ENCODE data around the gene MEIKIN. TPM values are rescaled to one million over a fixed set of nuclear protein-coding genes. Genes with fewer than 3 reads are reported as not detected.

The MEIKIN gene
- total RNA-seq, 1 experiment from 2014 or later = not detected

DNA sequence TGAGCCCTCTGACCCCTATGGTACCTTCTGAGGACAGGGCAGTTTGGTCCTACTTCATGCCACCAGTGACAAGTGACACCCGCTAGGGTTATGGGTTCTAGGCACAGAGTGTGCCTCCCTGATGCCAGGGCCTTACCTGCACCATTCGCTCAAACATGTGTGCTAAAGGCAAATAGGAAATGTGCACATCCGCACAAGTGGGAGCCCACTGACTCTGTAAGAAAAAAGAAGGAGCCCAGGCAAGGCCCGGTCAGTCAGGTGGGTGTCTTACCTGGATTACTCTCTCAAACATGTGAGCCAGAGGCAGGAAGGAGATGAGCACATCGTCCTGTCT, 29.1 kb upstream of the MEIKIN start:
- DNase-seq (ENCODE audit: extremely low read depth, low read depth) = no peak

DNA sequence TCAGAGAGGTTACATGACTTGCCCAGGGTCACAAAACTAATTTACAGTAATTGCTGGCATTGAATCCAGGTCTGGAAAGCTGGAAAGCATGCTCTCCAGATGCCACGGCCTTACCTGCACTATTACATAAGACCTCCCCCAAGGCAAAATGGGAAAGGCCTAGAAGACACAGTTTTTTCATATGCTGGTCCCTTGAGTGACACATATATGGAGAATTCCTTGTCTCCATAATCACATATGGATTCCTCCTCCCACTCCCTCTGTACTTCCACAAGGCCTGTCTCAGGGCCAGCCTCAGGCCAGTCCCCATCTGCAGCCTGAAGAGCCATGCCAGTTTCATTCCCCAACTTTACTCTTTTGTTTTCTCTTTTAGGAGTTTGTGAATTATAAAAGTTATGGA, 28.6 kb upstream of the MEIKIN start:
- DNase-seq (ENCODE audit: extremely low read depth, low read depth) = no peak

DNA sequence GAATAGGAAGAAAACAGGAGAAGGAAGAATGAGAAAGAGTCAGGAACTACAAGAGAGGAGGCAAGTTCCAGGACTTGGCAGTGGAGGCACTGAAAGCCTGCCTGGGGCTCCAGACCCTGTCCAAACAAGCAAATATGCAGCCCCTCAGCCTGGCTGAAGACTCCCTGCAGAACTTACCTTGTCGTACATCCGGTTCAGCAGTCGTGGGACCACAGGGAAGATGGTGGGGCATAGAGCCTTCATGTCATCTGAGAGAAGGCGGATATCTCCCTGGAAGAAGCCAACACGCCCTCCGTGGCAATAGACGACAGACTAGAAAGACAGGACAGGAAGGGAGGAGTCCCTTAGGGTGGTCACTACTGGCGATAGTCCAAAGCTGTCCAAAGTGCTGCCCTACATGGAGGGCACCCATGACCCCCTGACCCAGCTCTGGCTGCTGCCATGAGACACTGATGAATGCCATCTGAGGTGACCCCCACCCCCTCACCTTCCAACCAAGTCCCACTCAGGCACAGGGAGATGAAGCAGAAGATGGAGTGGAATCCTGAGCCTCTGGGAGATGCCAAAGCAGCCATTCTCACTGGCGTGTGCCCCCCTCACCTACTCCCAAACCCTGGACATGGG, 27.7 kb upstream of the MEIKIN start:
- no peak for DNase-seq (ENCODE audit: extremely low read depth, low read depth)

DNA sequence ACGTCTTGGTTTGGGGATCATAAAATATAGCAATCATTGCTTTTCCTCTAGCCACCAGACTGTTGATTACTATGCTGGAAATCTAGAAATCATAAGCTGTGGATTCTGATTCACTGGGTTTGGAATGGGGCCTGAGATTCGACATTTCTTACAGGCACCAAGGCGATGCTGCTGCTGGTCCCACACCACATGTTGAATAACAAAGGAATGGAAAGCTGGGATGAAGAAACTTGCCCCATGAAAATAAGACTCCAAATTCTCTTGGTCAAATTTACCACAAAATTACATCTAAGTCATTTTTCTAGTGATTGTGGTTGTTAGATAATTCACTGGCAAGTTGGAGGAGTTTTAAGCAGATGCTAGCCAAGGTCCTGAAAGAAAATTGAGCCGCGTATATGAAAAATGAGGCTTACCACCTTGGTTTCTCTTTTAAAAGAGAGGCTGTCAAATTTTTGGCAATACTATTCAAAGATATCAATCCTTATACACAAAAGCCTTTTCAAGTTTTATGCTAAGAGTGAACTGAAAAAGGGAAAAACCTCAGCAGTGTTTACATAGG, 23.0 kb upstream of the MEIKIN start:
- DNase-seq (ENCODE audit: extremely low read depth, low read depth) = no peak

DNA sequence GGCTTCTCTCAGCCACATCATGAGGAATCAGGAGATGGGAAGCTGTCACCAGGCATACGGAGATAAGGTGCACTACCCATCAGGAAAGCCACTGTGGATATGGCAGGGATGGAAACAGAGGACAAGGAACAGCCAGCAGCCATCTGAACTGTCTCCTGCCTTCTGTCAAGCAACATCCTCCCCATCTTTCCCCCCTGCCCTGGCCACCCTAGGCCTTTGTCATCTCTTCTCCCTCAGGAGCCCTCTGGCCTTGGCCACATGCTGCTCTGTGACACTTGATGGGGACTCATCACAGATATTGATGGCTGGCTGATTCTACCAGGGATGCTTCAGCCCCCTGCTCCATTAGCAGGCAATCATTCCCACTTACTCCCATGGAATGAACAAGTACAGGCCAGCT, 21.1 kb upstream of the MEIKIN start:
- no peak for DNase-seq (ENCODE audit: extremely low read depth, low read depth)

DNA sequence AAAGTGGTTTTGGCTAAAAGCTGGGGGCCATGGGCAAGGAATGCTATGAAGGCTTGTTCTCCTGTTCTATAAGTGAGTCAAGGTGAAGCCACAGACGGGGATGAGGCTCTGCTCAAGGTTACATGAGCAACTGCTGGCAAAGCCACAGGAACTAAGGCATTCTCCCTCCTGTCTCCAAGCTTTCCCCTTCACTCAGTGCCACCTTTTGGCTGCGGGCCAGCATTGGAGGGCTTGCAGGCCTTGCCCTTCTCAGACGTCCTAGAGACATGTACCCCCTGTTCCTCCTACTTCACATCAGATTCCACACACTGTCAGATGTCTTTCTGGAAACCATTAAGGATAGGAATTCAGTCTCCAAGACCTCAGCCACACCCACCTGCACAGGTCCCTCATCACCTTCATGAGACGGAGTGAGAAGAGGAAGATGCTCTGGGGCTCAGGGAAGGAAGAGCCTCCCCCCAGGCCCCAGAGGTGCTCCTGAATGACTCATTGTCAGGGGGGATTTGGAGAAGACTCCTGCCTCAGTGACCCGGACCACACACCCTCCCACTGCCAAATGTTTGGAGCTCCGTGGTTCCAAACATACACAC, 20.5 kb upstream of the MEIKIN start:
- DNase-seq (ENCODE audit: extremely low read depth, low read depth) = no peak

DNA sequence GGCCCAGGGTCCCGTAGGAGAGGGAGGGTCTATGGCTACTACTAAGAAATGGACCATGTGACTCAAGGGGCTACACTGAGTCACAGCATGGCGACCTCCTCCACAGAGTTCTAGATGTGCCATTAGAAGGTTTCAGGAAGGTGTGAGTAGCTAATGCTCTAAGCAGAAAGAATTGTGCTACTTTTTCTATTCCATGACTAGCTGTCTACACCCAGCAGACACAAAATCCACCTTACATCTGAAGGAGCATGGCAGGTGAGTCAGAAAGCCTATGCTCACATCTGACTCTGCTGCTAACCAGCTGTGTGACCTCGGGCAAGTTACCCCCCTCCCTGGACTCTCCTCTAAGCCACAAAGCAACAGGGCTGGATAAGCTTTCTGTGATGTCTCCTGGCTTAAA, 14.4 kb upstream of the MEIKIN start:
- no peak for DNase-seq (ENCODE audit: extremely low read depth, low read depth)

DNA sequence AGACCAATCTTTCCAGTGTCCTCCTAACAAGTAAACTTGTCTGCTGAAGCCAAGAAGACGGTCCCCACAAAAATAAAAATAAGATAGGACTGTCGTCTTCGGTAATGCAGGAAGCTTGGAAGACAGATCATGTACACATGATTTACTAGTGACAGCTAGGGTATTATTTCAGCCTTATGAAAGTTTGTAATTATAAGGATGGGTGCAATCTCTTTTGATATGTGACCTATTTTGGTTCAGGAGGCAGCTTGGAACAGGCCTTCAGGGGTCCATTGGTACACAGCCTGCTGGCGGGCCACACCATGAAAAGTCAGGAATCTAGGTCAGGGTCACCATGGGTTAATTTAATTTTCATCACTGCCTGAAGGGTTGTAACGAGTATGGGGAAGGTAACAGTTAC, 13.7 kb upstream of the MEIKIN start:
- DNase-seq (ENCODE audit: extremely low read depth, low read depth) = no peak

DNA sequence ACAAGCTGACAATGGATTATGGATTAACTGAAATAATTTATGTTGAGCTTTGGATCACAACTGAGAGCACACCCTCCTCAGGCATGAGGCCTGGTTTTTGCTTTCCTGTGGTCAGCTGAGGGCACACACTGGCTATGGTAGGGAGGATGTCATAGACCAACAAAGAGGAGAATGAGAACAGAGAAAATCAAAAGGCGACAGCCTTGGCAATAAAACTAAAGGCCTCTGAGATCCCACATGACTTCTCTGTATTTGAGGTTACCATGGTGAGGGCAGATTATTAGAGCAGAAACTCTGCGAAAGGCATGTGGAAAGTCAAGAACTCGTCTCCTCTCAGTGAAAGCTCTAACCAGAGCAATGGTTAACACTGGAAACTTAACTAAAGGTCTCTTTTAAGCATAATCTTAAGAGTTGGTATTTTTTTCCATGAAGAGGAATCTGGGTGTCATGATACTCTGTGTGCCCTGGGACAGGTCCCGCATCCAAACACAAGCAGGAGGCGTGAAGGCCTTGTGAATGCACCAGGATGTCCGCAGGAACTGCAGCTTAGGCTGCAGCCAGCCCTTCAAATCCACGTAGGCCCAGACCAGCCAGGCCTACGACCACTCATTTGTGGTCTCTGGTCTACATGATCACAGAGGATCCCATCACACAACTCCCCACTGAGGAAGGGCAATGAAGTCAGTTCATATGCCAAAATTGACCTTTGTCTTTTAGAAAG, 12.4 kb upstream of the MEIKIN start:
- no peak for DNase-seq (ENCODE audit: extremely low read depth, low read depth)

DNA sequence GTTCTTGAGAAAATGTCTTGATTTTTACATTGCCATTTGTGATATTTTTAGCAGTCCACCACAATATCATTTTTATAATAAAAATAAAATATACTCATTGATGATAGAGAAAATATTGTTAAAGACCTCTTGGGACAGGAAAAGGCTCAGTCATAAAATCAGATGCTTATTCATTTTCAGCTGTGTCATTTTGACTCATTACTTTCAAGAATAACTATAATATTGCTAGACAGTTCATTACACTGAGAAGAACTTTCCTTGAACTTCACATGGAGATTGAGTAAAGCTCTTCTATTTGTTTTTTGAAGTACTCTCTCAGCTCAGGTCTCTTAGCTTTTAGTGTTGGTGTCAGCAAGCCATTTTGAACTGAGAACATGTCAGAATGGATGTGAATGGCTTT, 8.5 kb upstream of the MEIKIN start:
- no peak for DNase-seq (ENCODE audit: extremely low read depth, low read depth)

DNA sequence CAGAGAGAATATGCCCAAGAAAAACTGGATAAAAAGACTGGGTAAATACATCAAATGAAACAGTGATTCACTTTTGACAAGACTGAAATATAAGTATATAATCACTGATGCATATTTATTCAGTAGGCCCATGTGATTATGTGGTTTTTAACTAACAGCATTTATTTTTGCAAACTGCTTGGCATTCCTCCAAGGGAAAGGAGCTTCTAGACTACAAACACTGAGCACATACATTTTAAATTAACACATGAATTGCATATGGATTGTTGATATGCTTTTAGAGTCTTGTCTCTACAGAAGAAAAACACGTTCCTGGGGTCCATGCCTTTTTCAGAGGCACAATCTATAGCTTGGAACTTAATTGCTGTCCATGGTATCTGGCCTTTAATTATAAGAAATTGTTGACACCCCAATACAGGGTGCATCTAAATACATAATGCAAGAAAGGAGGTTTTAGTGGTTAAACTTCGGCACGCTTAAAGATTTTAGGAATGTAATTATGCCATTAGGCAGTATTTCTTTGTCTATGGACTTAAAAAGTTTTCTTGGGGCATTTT, 6.9 kb upstream of the MEIKIN start:
- no peak for DNase-seq (ENCODE audit: extremely low read depth, low read depth)

DNA sequence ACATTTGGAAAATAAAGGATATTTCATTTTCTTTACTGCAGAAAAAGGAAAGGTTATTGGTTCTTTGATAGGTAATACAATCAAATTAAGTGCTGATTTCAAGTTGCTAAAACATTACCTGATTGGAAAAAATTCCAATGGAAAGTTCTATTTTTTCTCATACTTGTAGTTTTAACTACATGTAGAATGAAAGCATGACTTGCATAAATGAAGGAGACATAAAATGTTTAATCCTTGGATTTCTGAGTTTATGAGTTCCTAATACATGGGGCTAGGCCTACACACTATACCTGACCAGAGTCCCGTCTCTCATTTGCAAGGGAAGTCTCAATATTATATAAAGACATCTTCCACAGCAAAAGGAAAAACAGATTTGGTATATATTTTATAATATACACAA, 5.2 kb upstream of the MEIKIN start:
- DNase-seq (ENCODE audit: extremely low read depth, low read depth) = no peak

DNA sequence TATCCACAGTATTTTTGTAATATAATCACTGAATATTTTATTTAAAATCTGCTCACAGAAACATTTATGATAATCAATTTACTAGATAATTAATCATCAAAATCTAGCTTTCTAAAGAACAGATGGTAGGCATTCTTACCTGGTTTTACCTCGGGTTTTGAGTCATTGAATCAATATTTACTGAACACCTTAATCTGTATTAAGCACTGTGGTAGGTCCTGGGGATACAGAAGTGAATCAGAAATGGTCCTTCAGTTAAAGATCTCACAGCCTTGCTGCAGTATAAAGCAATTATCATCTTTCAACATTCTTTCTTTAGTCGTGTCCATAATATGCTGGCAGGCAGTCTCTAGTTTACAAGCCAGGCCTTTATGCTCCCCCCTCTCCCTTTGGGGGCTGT, 2.0 kb upstream of the MEIKIN start:
- no peak for DNase-seq (ENCODE audit: extremely low read depth, low read depth)

DNA sequence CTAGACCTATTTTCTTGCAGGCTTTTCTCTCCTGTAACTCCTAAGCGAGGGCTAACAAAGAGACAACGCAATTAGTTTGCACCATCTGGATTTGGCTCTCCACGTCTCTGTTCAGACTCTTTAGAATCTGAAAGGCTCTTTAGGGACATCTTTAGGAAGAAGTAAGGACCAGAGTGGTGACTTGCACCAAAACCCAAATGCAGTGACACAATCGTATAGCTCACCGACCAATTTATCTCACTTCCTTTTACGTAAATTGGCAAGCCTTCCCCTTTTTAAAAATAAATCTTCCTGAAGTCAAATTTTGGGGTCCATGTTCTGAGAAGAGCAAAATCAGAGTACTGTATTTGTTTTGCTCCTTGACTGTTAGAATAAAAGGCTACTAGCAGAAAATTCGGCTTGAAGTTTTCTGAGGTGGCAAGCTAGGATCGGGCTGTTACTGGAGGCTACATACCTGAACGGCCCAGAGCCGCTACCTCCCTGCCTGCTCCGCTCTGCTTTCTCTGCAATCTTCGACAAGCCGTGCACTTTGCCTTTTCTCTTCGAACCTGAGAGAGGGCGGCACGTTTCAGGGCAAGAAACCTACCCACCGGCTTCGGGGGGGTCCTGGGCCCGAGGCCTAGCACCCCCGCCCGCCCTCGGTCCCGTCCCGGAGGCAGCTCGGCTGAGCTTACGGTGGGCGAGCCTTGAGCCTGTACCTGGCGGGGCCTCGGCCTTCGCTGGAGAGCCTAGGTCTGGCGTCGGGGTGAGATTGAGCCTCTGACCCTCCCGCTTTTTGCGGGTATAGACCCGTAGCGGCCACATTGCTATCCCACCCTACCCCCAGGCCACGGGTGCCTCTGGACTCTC, 537 bp downstream of the MEIKIN start:
- no peak for DNase-seq (ENCODE audit: extremely low read depth, low read depth)

DNA sequence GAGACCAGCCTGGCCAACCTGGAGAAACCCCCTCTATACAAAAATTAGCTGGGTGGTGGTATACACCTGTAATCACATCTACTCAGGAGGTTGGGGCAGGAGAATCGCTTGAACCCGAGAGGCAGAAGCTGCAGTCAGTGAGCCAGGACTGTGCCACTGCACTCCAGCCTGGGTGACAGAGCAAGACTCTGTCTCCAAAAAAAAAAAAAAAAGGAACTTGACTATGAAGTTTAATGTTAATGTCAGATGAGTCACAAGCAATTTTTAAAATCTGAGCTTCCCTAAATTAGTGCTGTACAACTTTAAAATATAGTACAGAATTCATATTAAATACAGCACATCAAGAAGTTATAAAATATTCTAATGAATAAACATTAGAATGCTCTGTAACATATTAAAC, 1.5 kb downstream of the MEIKIN start:
- DNase-seq (ENCODE audit: extremely low read depth, low read depth) = no peak

DNA sequence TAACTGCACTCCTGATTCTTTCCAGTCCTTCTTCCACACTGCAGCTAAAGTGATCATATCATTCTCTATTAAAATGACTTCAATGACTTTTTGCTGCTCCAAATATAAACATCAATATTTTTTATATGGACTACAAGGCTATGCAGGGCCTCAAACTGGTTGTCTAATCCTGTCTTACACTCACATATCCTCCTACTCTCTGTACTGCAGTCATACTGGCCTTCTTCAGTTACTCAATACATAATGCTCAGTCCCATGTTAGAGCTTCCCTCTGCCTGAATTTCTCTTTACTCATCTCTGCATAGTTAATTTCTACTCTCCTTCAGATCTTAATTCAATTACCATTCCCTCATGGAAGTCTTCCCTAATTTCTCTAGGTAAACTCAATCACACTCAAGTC, 3.4 kb downstream of the MEIKIN start:
- no peak for DNase-seq (ENCODE audit: extremely low read depth, low read depth)

DNA sequence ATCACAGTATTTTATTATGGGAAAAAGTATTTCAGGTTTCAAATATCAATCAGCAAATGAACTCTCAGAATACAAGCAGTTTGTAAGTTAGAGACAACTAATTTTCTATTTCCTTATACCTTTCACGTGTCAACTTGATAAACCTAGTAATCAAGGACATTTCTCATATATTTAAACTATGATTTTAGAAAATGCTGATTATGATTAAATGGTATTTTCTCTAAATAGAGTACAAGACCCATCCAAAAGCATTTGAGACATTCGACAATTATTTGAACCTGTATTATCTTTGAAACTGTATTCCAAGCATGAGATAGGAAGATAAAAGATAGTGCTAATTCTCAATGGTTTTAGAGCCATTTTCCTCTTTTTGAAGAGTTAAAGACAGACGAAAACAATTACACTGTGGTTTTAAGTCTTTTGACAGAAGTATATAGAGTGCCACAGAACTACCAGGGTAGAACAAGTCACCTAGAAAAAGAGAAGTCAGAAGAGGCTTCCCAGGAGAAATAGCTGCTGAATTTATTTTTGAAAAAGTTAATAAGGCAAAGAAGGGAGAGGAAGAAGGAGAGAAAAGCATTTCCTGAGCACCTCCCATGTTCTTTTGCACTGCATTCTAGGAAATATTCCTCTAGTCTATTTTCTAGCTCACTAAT, 5.6 kb downstream of the MEIKIN start:
- no peak for DNase-seq (ENCODE audit: extremely low read depth, low read depth)

DNA sequence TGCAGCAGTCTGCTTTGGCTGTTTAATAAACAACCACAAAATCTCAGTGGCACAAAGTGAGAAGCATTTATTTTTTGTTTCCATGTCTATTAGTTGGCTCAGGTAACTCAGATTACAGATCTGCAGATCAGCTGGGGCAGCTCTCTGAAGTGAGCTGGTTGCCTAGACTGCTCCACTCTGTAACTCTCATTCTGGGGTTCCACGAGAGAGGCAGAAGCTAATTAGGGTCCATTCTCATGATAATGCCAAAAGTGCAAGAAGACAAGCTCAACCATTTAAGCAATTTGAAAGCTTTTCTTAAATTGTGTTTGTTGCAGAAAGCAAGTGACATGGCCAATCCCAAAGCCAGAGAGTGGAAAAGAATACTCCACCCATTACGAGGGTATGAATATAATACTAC, 13.2 kb downstream of the MEIKIN start:
- DNase-seq (ENCODE audit: extremely low read depth, low read depth) = no peak

DNA sequence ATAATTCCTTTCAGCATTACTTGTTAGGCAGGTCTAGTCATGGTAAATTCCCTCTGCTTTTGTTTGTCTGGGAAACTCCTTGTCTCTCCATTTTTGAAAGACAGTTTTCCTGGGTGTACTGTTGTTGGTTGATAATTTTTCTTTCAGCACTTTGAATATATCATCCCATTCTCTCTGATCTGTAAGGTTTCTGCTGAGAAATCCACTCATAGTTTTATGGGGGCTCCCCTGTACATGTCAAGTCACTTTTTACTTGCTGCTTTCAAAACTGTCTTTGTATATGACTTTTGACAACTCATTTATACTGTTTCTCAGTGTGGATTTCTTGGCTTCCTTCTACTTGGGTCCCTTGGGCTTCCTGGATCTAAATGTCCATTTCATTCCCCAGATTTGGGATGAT, 16.5 kb downstream of the MEIKIN start:
- no peak for DNase-seq (ENCODE audit: extremely low read depth, low read depth)

DNA sequence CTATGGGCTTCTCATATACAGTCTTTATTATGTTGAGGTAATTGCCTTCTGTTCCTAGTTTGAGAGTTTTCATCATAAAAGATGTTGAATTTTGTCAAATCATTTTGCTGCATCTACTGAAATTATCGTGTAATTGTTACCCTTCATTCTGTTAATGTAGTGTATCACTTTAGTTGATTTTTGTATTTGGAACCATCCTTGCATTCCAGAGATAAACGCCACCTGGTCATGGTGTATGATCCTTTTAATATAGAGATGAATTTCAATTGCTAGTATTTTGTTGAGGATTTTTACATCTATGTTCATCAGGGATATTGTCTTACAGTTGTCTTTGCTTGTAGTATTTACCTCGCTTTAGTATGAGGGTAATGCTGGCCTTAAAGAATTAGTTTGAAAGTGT, 19.3 kb downstream of the MEIKIN start:
- no peak for DNase-seq (ENCODE audit: extremely low read depth, low read depth)
